K562 (cell line): ENCODE data around the gene FCGR2B. TPM values are rescaled to one million over a fixed set of nuclear protein-coding genes. Genes with fewer than 3 reads are reported as not detected.
"Not testable (repeated sequence)": the region's sequence is repeated elsewhere in the genome, so short reads cannot be mapped to it uniquely, and the experiment has no call there.

Experiments used
- ADNP ChIP-seq: fragments of 200-800 bp; sonication (Bioruptor generic); IDR thresholded peaks from 2 replicates; pipeline ENCODE4 v1.6.1; 2016; ENCODE audit warnings: missing genetic modification characterization, missing compliant biosample characterization
- CREB1 ChIP-seq, 2 experiments: sonication (generic) in 1 of 2; formaldehyde crosslinking in 1 of 2; IDR thresholded peaks; 2 replicates each; pipeline versions ENCODE4 v1.6.1 to v1.8.0; 2012 to 2022; ENCODE audit warnings: inconsistent platforms in 1 of 2, mild to moderate bottlenecking in 1 of 2, missing genetic modification reagents in 1 of 2, moderate library complexity in 1 of 2
- EP300 ChIP-seq: IDR thresholded peaks from 2 replicates; pipeline ENCODE4 v1.6.1; 2012; ENCODE audit warnings: low read length, improper control_type of control experiment
- EP400 ChIP-seq: fragments of 450-650 bp; IDR thresholded peaks from 2 replicates; pipeline ENCODE4 v1.6.1; 2017; ENCODE audit warnings: antibody characterized with exemption, mild to moderate bottlenecking, moderate library complexity
- HMGXB4 ChIP-seq: sonication (generic); formaldehyde crosslinking; IDR thresholded peaks from 2 replicates; pipeline ENCODE4 v1.8.1; 2023; ENCODE audit warnings: mild to moderate bottlenecking, missing genetic modification reagents
- L3MBTL2 ChIP-seq: fragments of 450-650 bp; IDR thresholded peaks from 2 replicates; pipeline ENCODE4 v1.6.1; 2016; ENCODE audit warnings: mild to moderate bottlenecking, moderate library complexity
- MAFF ChIP-seq: IDR thresholded peaks from 2 replicates; pipeline ENCODE4 v1.6.1; 2012; ENCODE audit warnings: low read length, improper control_type of control experiment
- MNT ChIP-seq, 2 experiments: fragments of 450-650 bp; conservative IDR thresholded peaks; 2 replicates each; pipeline ENCODE4 v1.6.1; 2017; ENCODE audit warnings: mild to moderate bottlenecking in 2 of 2, moderate library complexity in 2 of 2
- POLR3A ChIP-seq: IDR thresholded peaks from 2 replicates; pipeline ENCODE4 v1.6.1; 2011; ENCODE audit warnings: borderline replicate concordance, mild to moderate bottlenecking, moderate library complexity; ENCODE audit not compliant: insufficient read length, insufficient read depth; ENCODE audit errors: extremely low read depth
- TAF7 ChIP-seq: fragments of 450-650 bp; IDR thresholded peaks from 2 replicates; pipeline ENCODE4 v1.6.1; 2016; ENCODE audit warnings: missing genetic modification characterization, missing compliant biosample characterization
- TEAD4 ChIP-seq, 2 experiments: sonication (generic) in 1 of 2; formaldehyde crosslinking in 1 of 2; IDR thresholded peaks; 2 replicates each; pipeline versions ENCODE4 v1.6.1 to v1.8.0; 2012 to 2022; ENCODE audit warnings: borderline replicate concordance in 1 of 2, inconsistent platforms in 1 of 2, low read length in 1 of 2, mild to moderate bottlenecking in 1 of 2, missing genetic modification reagents in 1 of 2
- TFAP4 ChIP-seq: sonication (generic); formaldehyde crosslinking; IDR thresholded peaks from 2 replicates; pipeline ENCODE4 v1.8.0; 2022; ENCODE audit warnings: missing genetic modification reagents, mild to moderate bottlenecking, moderate library complexity, borderline replicate concordance
- TOE1 ChIP-seq, 2 experiments: fragments of 450-650 bp in 1 of 2; sonication (generic) in 1 of 2; formaldehyde crosslinking in 1 of 2; IDR thresholded peaks; 2 replicates each; pipeline versions ENCODE4 v1.7.1 to v1.8.0; 2016 to 2022; ENCODE audit warnings: borderline replicate concordance in 2 of 2, mild to moderate bottlenecking in 2 of 2, antibody characterized with exemption in 1 of 2, inconsistent platforms in 1 of 2, low read depth in 1 of 2, missing genetic modification reagents in 1 of 2, moderate library complexity in 1 of 2
- YY1 ChIP-seq, 3 experiments: IDR thresholded peaks; 2 replicates each; pipeline ENCODE4 v1.6.1; 2011; ENCODE audit warnings: low read length in 2 of 3, mild to moderate bottlenecking in 2 of 3, moderate library complexity in 2 of 3, borderline replicate concordance in 1 of 3, control low read depth in 1 of 3, low read depth in 1 of 3; ENCODE audit not compliant: insufficient read depth in 3 of 3, insufficient replicate concordance in 2 of 3, control insufficient read depth in 1 of 3, insufficient read length in 1 of 3; ENCODE audit errors: extremely low read depth in 1 of 3
- polyA plus RNA-seq, 8 experiments: library from polyadenylated mRNA; depleted of rRNA in 4 of 8; stranded (reverse) in 5 of 8; unstranded in 3 of 8; fragments of >200 nt; fragmentation: Nextera tagmentation in 2 of 8; fragmentation: Illumina TruSeq in 1 of 8; extraction: Ambion mirVana in 2 of 8; extraction: Trizol in 1 of 8; gene quantifications; 2 replicates each; pipeline versions ENCODE4 v1.2.1 to v1.2.3, GENCODE V29; 2011 to 2014; ENCODE audit warnings: inconsistent platforms in 1 of 8, missing spikeins in 1 of 8
- total RNA-seq, 7 experiments: library from RNA; depleted of rRNA in 6 of 7; stranded (reverse); fragments of >200 nt in 6 of 7; fragmentation: Illumina TruSeq in 2 of 7; extraction: Trizol in 2 of 7; gene quantifications; 2 replicates each; pipeline versions ENCODE4 v1.2.1 to v1.2.3, GENCODE V29; 2011 to 2021; ENCODE audit warnings: low replicate concordance in 1 of 7
- TF ChIP-seq, protein P1 (sequence below): sonication (generic); formaldehyde crosslinking; IDR thresholded peaks from 2 replicates; pipeline ENCODE4 v1.8.1; 2023; ENCODE audit warnings: mild to moderate bottlenecking, missing genetic modification reagents
- TF ChIP-seq, protein P2 (sequence below): sonication (generic); formaldehyde crosslinking; IDR thresholded peaks from 2 replicates; pipeline ENCODE4 v1.8.0; 2023; ENCODE audit warnings: mild to moderate bottlenecking, missing genetic modification reagents

FCGR2B gene
- total and polyA plus RNA-seq, 9 of the 15 experiments (the other 6 are each of a cell fraction or from before 2014, with no cell fraction given) = 1.7 to 8.9 (median 3.9) TPM

- TF ChIP-seq HMGXB4 (CRISPR knock-in tag) (peak; percentile 66; the same call in 1 of the 2 replicates), L3MBTL2 (peak; percentile 63), MNT (conservative IDR thresholded peaks at IDR 0.05) (peak in 1 of 2 experiments; percentile 26; a peak in 3 of 4 replicates), TOE1 (IDR thresholded peaks at IDR 0.05; ENCODE audit: borderline replicate concordance) (peak; percentile 64; the same call in 1 of the 2 replicates), TEAD4 (IDR thresholded peaks at IDR 0.05; ENCODE audit: low read length) (peak; percentile 81), YY1 (IDR thresholded peaks at IDR 0.05; ENCODE audit: borderline replicate concordance in 1 of 3, control insufficient read depth in 1 of 3, extremely low read depth in 1 of 3, insufficient read depth in 3 of 3, insufficient read length in 1 of 3, insufficient replicate concordance in 2 of 3, low read depth in 1 of 3, low read length in 2 of 3) (peak in 1 of 3 experiments; percentile 53), EP300 (peak; percentile 55), EP400 (peak; percentile 55), ADNP (tag) (peak; percentile 93), TAF7 (tag) (peak; percentile 34; the same call in 1 of the 2 replicates), CREB1 (IDR thresholded peaks at IDR 0.05) (peak; percentile 46; the same call in 1 of the 2 replicates), CREB1 (CRISPR knock-in tag; IDR thresholded peaks at IDR 0.05) (peak; percentile 59), MAFF (peak; percentile 88), POLR3A (peak; percentile 85), TFAP4 (peak; percentile 57; the same call in 1 of the 2 replicates)
- TF ChIP-seq TOE1 (CRISPR knock-in tag; IDR thresholded peaks at IDR 0.05; ENCODE audit: borderline replicate concordance, low read depth); TEAD4 (CRISPR knock-in tag; IDR thresholded peaks at IDR 0.05; ENCODE audit: borderline replicate concordance): not testable (repeated sequence)
- TF ChIP-seq, protein P1, sequence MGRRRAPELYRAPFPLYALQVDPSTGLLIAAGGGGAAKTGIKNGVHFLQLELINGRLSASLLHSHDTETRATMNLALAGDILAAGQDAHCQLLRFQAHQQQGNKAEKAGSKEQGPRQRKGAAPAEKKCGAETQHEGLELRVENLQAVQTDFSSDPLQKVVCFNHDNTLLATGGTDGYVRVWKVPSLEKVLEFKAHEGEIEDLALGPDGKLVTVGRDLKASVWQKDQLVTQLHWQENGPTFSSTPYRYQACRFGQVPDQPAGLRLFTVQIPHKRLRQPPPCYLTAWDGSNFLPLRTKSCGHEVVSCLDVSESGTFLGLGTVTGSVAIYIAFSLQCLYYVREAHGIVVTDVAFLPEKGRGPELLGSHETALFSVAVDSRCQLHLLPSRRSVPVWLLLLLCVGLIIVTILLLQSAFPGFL (CRISPR knock-in tag) = peak; percentile 72; the same call in 1 of the 2 replicates
- TF ChIP-seq, protein P2, sequence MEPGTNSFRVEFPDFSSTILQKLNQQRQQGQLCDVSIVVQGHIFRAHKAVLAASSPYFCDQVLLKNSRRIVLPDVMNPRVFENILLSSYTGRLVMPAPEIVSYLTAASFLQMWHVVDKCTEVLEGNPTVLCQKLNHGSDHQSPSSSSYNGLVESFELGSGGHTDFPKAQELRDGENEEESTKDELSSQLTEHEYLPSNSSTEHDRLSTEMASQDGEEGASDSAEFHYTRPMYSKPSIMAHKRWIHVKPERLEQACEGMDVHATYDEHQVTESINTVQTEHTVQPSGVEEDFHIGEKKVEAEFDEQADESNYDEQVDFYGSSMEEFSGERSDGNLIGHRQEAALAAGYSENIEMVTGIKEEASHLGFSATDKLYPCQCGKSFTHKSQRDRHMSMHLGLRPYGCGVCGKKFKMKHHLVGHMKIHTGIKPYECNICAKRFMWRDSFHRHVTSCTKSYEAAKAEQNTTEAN = 0 out of 2 replicates have a peak, but pooled peaks have one; percentile 48
Observed at GRCh38 chr1:161621181-161622000, 41.6 kb upstream of the FCGR2B start (continued).
